ENCODE results near the gene UGDH. TPM values are rescaled to one million over a fixed set of nuclear protein-coding genes. Genes with fewer than 3 reads are reported as not detected.

UGDH gene
- total and polyA plus RNA-seq, 10 of the 15 experiments (the other 5 are each of a cell fraction or from before 2014, with no cell fraction given): 11.1 to 60.3 (median 26.8) TPM

DNA sequence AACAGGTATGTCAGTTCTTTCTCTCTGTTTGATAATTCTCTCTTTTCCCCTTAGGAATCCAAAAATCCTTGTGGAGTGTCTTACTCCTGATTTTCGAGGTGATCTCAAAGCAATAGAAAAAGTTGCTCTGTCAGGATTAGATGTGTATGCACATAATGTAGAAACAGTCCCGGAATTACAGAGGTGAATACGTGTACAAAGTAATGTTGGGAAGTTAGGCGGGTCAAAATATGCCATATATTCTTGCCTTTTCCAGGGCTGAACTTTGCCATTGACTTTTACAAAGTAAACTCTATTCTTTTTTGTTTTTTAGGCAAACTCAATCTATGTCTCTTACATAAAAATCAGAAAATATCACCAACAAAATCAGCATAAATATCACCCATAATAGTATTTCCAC is 59.8 kb downstream of the UGDH start:
- FAIRE-seq: peak; percentile 75
- H3K27me3 ChIP-seq (replicated peaks in 1 of 2; ENCODE audit: control insufficient read depth in 2 of 2, insufficient read depth in 2 of 2, low read length in 1 of 2): no peaks in the 10 kb centered on the region
- no peak overlapping the region for H2AFZ ChIP-seq (ENCODE audit: control insufficient read depth, low read depth, low read length)
- H3K9ac ChIP-seq (ENCODE audit: control insufficient read depth, insufficient read depth, low read length): no peak overlapping the region
- H3K27ac ChIP-seq (ENCODE audit: control insufficient read depth, insufficient read depth): no peak overlapping the region
- CTCF ChIA-PET: interaction anchor here (1.6 kb wide), 1 partner anchor 190 kb away, joined by 4 read pairs; no protein-coding TSS in a partner anchor
- intact Hi-C loops (cut with micrococcal nuclease; ENCODE audit: unreplicated experiment): loop anchor here (5.0 to 10.0 kb wide), 2 partner anchors 170 to 317 kb away; partner anchors contain the start of gene SMIM14
- H3K9me3 ChIP-seq (replicated peaks; ENCODE audit: control insufficient read depth, insufficient read depth, low read length): no peaks in the 10 kb centered on the region
- no peak overlapping the region for H3K4me3 ChIP-seq
- no peak for DNase-seq (ENCODE audit: low read depth, low spot score)
- H4K20me1 ChIP-seq (ENCODE audit: control insufficient read depth, insufficient read depth): no peaks in the 10 kb centered on the region
- SMC1A ChIA-PET (ENCODE audit: uncharacterized antibody, unreplicated experiment): interaction anchor here (0.8 to 1.3 kb wide), 3 partner anchors 9 to 506 kb away, joined by 3 read pairs; no protein-coding TSS in a partner anchor
- in situ Hi-C loops (cut with MboI): no loop called here
- WGBS (ENCODE audit: insufficient coverage, insufficient replicate concordance, low lambda C conversion rate, missing lambda C conversion rate): 84% methylated on average over 4 of the region's 4 CpGs
- H3K4me1 ChIP-seq (ENCODE audit: control insufficient read depth, insufficient read depth, low read length): peaks cover 7% of the 10 kb centered on the region
- H3K79me2 ChIP-seq (ENCODE audit: control insufficient read depth, insufficient read depth, low read length): no peaks in the 10 kb centered on the region; the same call in 1 of the 2 replicates
- no TSS peak for BruUV-seq (replicated peaks)
- H3K4me2 ChIP-seq (ENCODE audit: control insufficient read depth, insufficient read depth): no peak overlapping the region
- TF ChIP-seq, protein P1, sequence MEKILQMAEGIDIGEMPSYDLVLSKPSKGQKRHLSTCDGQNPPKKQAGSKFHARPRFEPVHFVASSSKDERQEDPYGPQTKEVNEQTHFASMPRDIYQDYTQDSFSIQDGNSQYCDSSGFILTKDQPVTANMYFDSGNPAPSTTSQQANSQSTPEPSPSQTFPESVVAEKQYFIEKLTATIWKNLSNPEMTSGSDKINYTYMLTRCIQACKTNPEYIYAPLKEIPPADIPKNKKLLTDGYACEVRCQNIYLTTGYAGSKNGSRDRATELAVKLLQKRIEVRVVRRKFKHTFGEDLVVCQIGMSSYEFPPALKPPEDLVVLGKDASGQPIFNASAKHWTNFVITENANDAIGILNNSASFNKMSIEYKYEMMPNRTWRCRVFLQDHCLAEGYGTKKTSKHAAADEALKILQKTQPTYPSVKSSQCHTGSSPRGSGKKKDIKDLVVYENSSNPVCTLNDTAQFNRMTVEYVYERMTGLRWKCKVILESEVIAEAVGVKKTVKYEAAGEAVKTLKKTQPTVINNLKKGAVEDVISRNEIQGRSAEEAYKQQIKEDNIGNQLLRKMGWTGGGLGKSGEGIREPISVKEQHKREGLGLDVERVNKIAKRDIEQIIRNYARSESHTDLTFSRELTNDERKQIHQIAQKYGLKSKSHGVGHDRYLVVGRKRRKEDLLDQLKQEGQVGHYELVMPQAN (conservative IDR thresholded peaks at IDR 0.05): no peak
- TF ChIP-seq, protein P2, sequence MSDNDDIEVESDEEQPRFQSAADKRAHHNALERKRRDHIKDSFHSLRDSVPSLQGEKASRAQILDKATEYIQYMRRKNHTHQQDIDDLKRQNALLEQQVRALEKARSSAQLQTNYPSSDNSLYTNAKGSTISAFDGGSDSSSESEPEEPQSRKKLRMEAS (IDR thresholded peaks at IDR 0.05; ENCODE audit: low read depth, low read length): no peak
- no peak for TF ChIP-seq POU2F2 (IDR thresholded peaks at IDR 0.05; ENCODE audit: borderline replicate concordance, low read depth, low read length)
- TF ChIP-seq, protein P3, sequence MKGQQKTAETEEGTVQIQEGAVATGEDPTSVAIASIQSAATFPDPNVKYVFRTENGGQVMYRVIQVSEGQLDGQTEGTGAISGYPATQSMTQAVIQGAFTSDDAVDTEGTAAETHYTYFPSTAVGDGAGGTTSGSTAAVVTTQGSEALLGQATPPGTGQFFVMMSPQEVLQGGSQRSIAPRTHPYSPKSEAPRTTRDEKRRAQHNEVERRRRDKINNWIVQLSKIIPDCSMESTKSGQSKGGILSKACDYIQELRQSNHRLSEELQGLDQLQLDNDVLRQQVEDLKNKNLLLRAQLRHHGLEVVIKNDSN (IDR thresholded peaks at IDR 0.05; ENCODE audit: borderline replicate concordance, extremely low read length, insufficient read depth, low read depth, low read length): no peak
- no peak for TF ChIP-seq SUPT20H (IDR thresholded peaks at IDR 0.05; ENCODE audit: borderline replicate concordance, control insufficient read depth, low read depth, low read length)
- no peak for TF ChIP-seq NFIC (IDR thresholded peaks at IDR 0.05; ENCODE audit: low read depth, low read length)
- no peak for TF ChIP-seq ATF7 (IDR thresholded peaks at IDR 0.05; ENCODE audit: low read depth)
- TF ChIP-seq, protein P4, sequence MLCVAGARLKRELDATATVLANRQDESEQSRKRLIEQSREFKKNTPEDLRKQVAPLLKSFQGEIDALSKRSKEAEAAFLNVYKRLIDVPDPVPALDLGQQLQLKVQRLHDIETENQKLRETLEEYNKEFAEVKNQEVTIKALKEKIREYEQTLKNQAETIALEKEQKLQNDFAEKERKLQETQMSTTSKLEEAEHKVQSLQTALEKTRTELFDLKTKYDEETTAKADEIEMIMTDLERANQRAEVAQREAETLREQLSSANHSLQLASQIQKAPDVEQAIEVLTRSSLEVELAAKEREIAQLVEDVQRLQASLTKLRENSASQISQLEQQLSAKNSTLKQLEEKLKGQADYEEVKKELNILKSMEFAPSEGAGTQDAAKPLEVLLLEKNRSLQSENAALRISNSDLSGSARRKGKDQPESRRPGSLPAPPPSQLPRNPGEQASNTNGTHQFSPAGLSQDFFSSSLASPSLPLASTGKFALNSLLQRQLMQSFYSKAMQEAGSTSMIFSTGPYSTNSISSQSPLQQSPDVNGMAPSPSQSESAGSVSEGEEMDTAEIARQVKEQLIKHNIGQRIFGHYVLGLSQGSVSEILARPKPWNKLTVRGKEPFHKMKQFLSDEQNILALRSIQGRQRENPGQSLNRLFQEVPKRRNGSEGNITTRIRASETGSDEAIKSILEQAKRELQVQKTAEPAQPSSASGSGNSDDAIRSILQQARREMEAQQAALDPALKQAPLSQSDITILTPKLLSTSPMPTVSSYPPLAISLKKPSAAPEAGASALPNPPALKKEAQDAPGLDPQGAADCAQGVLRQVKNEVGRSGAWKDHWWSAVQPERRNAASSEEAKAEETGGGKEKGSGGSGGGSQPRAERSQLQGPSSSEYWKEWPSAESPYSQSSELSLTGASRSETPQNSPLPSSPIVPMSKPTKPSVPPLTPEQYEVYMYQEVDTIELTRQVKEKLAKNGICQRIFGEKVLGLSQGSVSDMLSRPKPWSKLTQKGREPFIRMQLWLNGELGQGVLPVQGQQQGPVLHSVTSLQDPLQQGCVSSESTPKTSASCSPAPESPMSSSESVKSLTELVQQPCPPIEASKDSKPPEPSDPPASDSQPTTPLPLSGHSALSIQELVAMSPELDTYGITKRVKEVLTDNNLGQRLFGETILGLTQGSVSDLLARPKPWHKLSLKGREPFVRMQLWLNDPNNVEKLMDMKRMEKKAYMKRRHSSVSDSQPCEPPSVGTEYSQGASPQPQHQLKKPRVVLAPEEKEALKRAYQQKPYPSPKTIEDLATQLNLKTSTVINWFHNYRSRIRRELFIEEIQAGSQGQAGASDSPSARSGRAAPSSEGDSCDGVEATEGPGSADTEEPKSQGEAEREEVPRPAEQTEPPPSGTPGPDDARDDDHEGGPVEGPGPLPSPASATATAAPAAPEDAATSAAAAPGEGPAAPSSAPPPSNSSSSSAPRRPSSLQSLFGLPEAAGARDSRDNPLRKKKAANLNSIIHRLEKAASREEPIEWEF (IDR thresholded peaks at IDR 0.05; ENCODE audit: insufficient replicate concordance, low read depth, low read length): no peak
- no peak for TF ChIP-seq CBFB (IDR thresholded peaks at IDR 0.05; ENCODE audit: low read depth)
- TF ChIP-seq CHD1 (IDR thresholded peaks at IDR 0.05; ENCODE audit: low read depth, low read length): no peak
- TF ChIP-seq SMAD5 (IDR thresholded peaks at IDR 0.05; ENCODE audit: low read depth): no peak
- no peak for TF ChIP-seq IRF4 (IDR thresholded peaks at IDR 0.05; ENCODE audit: low read depth, low read length)
- no peak for TF ChIP-seq ZSCAN29 (IDR thresholded peaks at IDR 0.05)
- TF ChIP-seq BMI1 (IDR thresholded peaks at IDR 0.05; ENCODE audit: borderline replicate concordance): no peak
- TF ChIP-seq RBBP5 (conservative IDR thresholded peaks at IDR 0.05): no peak
- TF ChIP-seq CREM (IDR thresholded peaks at IDR 0.05; ENCODE audit: low read depth): no peak
- H3K36me3 ChIP-seq (ENCODE audit: control insufficient read depth in 2 of 2, insufficient read depth in 2 of 2, low read length in 1 of 2): peaks cover 2 to 29% of the 10 kb centered on the region in 2 experiments; a peak in 3 of 4 replicates
- RAD21 ChIA-PET (ENCODE audit: unreplicated experiment): no interaction called here
- POLR2A ChIA-PET: interaction anchor here (1.1 kb wide), 1 partner anchor 190 kb away, joined by 3 read pairs; no protein-coding TSS in a partner anchor
- ATAC-seq: no peak

Data from GM12878 (cell line).